Measurements from ENCODE around the gene KREMEN1.

- no peak for TF ChIP-seq CTCF (conservative IDR thresholded peaks at IDR 0.05 in 1 of 2, IDR thresholded peaks at IDR 0.05 in 1 of 2; ENCODE audit: extremely low read depth in 1 of 2, insufficient read depth in 1 of 2, low read depth in 1 of 2, low read length in 2 of 2)
- TF ChIP-seq EZH2 (IDR thresholded peaks at IDR 0.05; ENCODE audit: borderline replicate concordance, low read length) = no peak
These were observed 76.0 kb downstream of the KREMEN1 start for GRCh38 chr22:29148826-29149225.

Data from mammary epithelial cell (primary cell).